WERI-Rb-1 (cell line): ENCODE data around the gene PRKACA.

Experiments
- DNase-seq: peaks from one replicate; pipeline ENCODE4 v3.0.0-alpha.2; 2020
- H3K27ac ChIP-seq: fragments of 250-450 bp; sonication (Bioruptor Pico); 2 replicates; pipeline ENCODE4 v1.5.1; 2020; ENCODE audit warnings: mild to moderate bottlenecking, moderate library complexity
- H3K27me3 ChIP-seq: fragments of 250-450 bp; sonication (Bioruptor Pico); 2 replicates; pipeline ENCODE4 v1.5.1; 2021; ENCODE audit warnings: mild to moderate bottlenecking, low read depth, moderate library complexity; ENCODE audit not compliant: insufficient read depth, severe bottlenecking
- H3K36me3 ChIP-seq: fragments of 250-450 bp; sonication (Bioruptor Pico); 2 replicates; pipeline ENCODE4 v1.5.1; 2020; ENCODE audit warnings: mild to moderate bottlenecking, moderate library complexity
- H3K4me3 ChIP-seq: 2 replicates; pipeline ENCODE4 v1.5.1; 2011; ENCODE audit warnings: low read depth, mild to moderate bottlenecking, control low read depth, low read length
- H3K9me3 ChIP-seq: fragments of 250-450 bp; sonication (Bioruptor Pico); 2 replicates; pipeline ENCODE4 v1.5.1; 2021; ENCODE audit warnings: mild to moderate bottlenecking, moderate library complexity; ENCODE audit not compliant: severe bottlenecking
- CTCF ChIP-seq: IDR thresholded peaks from 2 replicates; pipeline ENCODE4 v1.5.1; 2011; ENCODE audit warnings: low read depth, mild to moderate bottlenecking, control low read depth, inconsistent platforms, low read length

The PRKACA gene

GRCh38 chr19:14056741-14057356 is 60.7 kb downstream of the PRKACA start:
- H3K9me3 ChIP-seq, result no peaks in the 10 kb centered on the region
- H3K27me3 ChIP-seq, result no peaks in the 10 kb centered on the region
- no peaks in the 10 kb centered on the region for H3K36me3 ChIP-seq
- H3K4me3 ChIP-seq, result peak overlapping the region; percentile 31
- no peak for DNase-seq
- H3K27ac ChIP-seq, result no peak overlapping the region
- TF ChIP-seq CTCF, result no peak

- no peaks in the 10 kb centered on the region for H3K9me3 ChIP-seq
- H3K27me3 ChIP-seq, result no peaks in the 10 kb centered on the region
- DNase-seq, result no peak
- no peaks in the 10 kb centered on the region for H3K36me3 ChIP-seq
- H3K4me3 ChIP-seq, result no peak overlapping the region
- no peak overlapping the region for H3K27ac ChIP-seq
- no peak for TF ChIP-seq CTCF
Observed at GRCh38 chr19:14056069-14056666, 61.4 kb downstream of the PRKACA start.

- Histone ChIP-seq H3K4me3 (no peak overlapping the region), H3K9me3 (no peaks in the 10 kb centered on the region), H3K36me3 (no peaks in the 10 kb centered on the region), H3K27me3 (no peaks in the 10 kb centered on the region), H3K27ac (no peak overlapping the region)
- DNase-seq, result no peak
- TF ChIP-seq CTCF, result no peak
Observed at GRCh38 chr19:14055396-14055795, 62.2 kb downstream of the PRKACA start.

- no peak for TF ChIP-seq CTCF
Observed at GRCh38 chr19:14054721-14055120, 62.8 kb downstream of the PRKACA start.

GRCh38 chr19:14054099-14054498 is 63.5 kb downstream of the PRKACA start:
- no peak overlapping the region for H3K27ac ChIP-seq
- H3K27me3 ChIP-seq, result no peaks in the 10 kb centered on the region
- DNase-seq, result no peak
- TF ChIP-seq CTCF, result no peak
- no peaks in the 10 kb centered on the region for H3K9me3 ChIP-seq
- no peaks in the 10 kb centered on the region for H3K36me3 ChIP-seq
- no peak overlapping the region for H3K4me3 ChIP-seq

More at GRCh38 chr19:14054721-14055120, 62.8 kb downstream of the PRKACA start:
- H3K36me3 ChIP-seq, result no peaks in the 10 kb centered on the region
- H3K27ac ChIP-seq, result no peak overlapping the region
- H3K27me3 ChIP-seq, result no peaks in the 10 kb centered on the region
- H3K9me3 ChIP-seq, result no peaks in the 10 kb centered on the region
- no peak for DNase-seq
- no peak overlapping the region for H3K4me3 ChIP-seq

- no peak overlapping the region for H3K4me3 ChIP-seq
- peaks cover under 1% of the 10 kb centered on the region for H3K9me3 ChIP-seq
- no peak for TF ChIP-seq CTCF
- H3K27me3 ChIP-seq, result no peaks in the 10 kb centered on the region
- peaks cover 2% of the 10 kb centered on the region; the same call in 1 of the 2 replicates for H3K36me3 ChIP-seq
- no peak overlapping the region for H3K27ac ChIP-seq
- DNase-seq, result no peak
Observed at GRCh38 chr19:14053500-14053899, 64.1 kb downstream of the PRKACA start.
